ENCODE measurements around the gene ZNF17. TPM values are rescaled to one million over a fixed set of nuclear protein-coding genes. Genes with fewer than 3 reads are reported as not detected.
"Not testable (repeated sequence)": the region's sequence is repeated elsewhere in the genome, so short reads cannot be mapped to it uniquely, and the experiment has no call there.

Gene ZNF17
- total RNA-seq, 1 donor from 2014 or later: 18.6 TPM

DNA sequence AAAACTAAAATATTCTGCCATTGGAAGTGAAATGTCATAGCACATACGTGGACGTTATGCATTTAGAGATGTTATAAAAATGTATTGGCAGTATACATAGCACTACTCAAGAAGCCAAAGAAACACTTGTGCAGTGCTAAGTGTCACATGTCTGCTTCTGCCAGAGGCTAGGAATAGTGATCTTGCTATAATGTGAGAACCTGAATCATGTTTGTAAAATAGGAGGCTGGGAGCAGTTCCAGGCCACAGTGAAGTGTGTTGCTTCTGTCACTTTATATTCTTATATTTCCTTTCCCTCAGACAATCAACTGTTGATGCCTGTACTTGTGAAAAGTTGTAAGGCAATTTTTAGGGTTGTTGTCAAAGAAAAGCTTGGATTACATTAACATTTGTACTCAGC, 44.2 kb upstream of the ZNF17 start:
- DNase-seq (no peak), ATAC-seq (ENCODE audit: low read depth) (no peak)
- TF ChIP-seq, protein P1, sequence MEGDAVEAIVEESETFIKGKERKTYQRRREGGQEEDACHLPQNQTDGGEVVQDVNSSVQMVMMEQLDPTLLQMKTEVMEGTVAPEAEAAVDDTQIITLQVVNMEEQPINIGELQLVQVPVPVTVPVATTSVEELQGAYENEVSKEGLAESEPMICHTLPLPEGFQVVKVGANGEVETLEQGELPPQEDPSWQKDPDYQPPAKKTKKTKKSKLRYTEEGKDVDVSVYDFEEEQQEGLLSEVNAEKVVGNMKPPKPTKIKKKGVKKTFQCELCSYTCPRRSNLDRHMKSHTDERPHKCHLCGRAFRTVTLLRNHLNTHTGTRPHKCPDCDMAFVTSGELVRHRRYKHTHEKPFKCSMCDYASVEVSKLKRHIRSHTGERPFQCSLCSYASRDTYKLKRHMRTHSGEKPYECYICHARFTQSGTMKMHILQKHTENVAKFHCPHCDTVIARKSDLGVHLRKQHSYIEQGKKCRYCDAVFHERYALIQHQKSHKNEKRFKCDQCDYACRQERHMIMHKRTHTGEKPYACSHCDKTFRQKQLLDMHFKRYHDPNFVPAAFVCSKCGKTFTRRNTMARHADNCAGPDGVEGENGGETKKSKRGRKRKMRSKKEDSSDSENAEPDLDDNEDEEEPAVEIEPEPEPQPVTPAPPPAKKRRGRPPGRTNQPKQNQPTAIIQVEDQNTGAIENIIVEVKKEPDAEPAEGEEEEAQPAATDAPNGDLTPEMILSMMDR (IDR thresholded peaks at IDR 0.05): no peak
- H3K27ac Mint-ChIP-seq: no peak overlapping the region
- ChIA-PET POLR2A (interaction anchor here (0.5 kb wide), 1 partner anchor 16 kb away, joined by 3 read pairs; no protein-coding TSS in a partner anchor), CTCF (no interaction called here)
- peaks cover 43% of the 10 kb centered on the region for H3K36me3 Mint-ChIP-seq (ENCODE audit: low read depth)
- intact Hi-C loops (cut with micrococcal nuclease): loop anchor here (10.0 kb wide), 1 partner anchor 172 kb away; the partner anchor contains the start of gene ZNF264
- H3K27me3 Mint-ChIP-seq: no peaks in the 10 kb centered on the region
- peaks cover 17% of the 10 kb centered on the region for H3K4me1 Mint-ChIP-seq
- no peaks in the 10 kb centered on the region for H3K9me3 Mint-ChIP-seq
- no peak overlapping the region for H3K4me3 Mint-ChIP-seq

DNA sequence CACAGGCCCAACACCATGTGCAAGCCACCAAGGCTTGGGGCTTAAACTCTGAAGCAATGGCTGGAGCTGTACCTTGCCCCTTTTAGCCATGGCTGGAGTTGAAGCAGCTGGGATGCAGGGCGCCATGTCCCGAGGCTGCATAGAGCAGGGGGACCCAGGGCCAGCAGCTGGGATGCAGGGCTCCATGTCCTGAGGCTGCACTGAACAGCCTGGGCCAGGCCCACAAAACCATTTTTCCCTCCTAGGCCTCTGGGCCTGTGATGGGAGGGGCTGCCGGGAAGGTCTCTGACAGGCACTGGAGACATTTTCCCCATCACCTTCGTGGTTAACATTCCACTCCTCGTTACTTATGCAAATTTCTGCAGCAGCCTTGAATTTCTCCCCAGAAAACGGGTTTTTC, 36.8 kb upstream of the ZNF17 start:
- CTCF ChIA-PET: no interaction called here
- Mint-ChIP-seq H3K4me1 (no peaks in the 10 kb centered on the region), H3K9me3 (peaks cover 31% of the 10 kb centered on the region), H3K27me3 (no peaks in the 10 kb centered on the region), H3K27ac (no peak overlapping the region), H3K36me3 (ENCODE audit: low read depth) (peaks cover 89% of the 10 kb centered on the region), H3K4me3 (no peak overlapping the region)
- DNase-seq (no peak), ATAC-seq (ENCODE audit: low read depth) (no peak)
- intact Hi-C loops (cut with micrococcal nuclease): no loop called here
- POLR2A ChIA-PET: no interaction called here
- TF ChIP-seq, protein P1 (IDR thresholded peaks at IDR 0.05): no peak

DNA sequence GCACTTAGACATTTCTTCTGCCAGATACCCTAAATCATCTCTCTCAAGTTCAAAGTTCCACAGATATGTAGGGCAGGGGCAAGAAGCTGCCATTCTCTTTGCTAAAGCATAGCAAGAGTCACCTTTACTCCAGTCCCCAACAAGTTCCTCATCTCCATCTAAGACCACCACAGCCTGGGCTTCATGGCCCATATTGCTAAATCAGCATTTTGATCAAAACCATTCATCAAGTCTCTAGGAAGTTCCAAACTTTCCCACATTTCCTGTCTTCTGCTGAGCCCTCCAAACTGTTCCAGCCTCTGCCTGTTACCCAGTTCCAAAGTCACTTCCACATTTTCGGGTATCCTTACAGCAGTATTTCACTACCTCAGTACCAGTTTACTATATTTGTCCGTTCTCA, 36.3 kb upstream of the ZNF17 start:
- H3K4me1 Mint-ChIP-seq; intact Hi-C loops (cut with micrococcal nuclease); CTCF ChIA-PET; H3K27me3 Mint-ChIP-seq; H3K4me3 Mint-ChIP-seq; ATAC-seq (ENCODE audit: low read depth); DNase-seq; POLR2A ChIA-PET; H3K27ac Mint-ChIP-seq: not testable (repeated sequence)
- Mint-ChIP-seq H3K9me3 (peaks cover 35% of the 10 kb centered on the region), H3K36me3 (ENCODE audit: low read depth) (peaks cover 91% of the 10 kb centered on the region)

DNA sequence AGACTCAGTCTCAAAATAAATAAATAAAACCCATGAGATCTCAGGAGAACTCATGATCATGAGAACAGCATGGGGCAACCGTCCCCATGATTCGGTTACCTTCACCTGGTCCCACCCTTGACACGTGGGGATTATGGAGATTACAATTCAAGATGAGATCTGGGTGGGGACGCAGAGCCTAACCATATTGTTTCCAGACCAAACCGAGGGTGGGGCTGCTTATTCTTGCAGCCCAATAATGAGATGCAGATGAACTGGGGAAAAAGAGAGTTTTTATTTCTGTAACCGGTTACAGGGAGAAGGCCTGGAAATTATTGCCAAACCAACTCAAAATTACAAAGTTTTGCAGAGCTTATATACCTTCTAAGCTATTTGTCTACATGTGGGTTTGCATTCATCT, 34.8 kb upstream of the ZNF17 start:
- TF ChIP-seq, protein P1 (IDR thresholded peaks at IDR 0.05): no peak
- ChIA-PET POLR2A (no interaction called here), CTCF (no interaction called here)
- Mint-ChIP-seq H3K27ac (no peak overlapping the region), H3K4me1 (no peaks in the 10 kb centered on the region), H3K4me3 (no peak overlapping the region), H3K27me3 (no peaks in the 10 kb centered on the region), H3K9me3 (peaks cover 44% of the 10 kb centered on the region), H3K36me3 (ENCODE audit: low read depth) (peaks cover 83% of the 10 kb centered on the region)
- intact Hi-C loops (cut with micrococcal nuclease): no loop called here
- DNase-seq (no peak), ATAC-seq (ENCODE audit: low read depth) (no peak)

DNA sequence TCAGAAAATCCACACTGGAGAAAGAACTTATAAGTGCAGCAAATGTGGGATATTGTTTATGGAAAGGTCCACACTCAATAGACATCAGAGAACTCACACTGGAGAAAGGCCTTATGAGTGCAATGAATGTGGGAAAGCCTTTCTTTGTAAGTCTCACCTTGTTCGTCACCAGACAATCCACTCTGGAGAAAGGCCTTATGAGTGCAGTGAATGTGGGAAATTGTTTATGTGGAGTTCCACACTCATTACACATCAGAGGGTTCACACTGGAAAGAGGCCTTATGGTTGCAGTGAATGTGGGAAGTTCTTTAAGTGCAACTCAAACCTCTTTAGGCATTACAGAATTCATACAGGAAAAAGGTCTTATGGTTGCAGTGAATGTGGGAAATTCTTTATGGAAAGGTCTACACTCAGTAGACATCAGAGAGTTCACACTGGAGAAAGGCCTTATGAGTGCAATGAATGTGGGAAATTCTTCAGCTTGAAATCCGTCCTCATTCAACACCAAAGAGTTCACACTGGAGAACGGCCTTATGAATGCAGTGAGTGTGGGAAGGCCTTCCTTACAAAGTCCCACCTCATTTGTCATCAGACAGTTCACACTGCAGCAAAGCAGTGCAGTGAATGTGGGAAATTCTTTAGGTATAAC, 33.3 kb upstream of the ZNF17 start:
- Mint-ChIP-seq H3K27me3 (no peaks in the 10 kb centered on the region), H3K4me3 (no peak overlapping the region), H3K9me3 (peaks cover 43% of the 10 kb centered on the region), H3K4me1 (no peaks in the 10 kb centered on the region), H3K36me3 (ENCODE audit: low read depth) (peaks cover 68% of the 10 kb centered on the region), H3K27ac (no peak overlapping the region)
- DNase-seq: no peak
- ChIA-PET POLR2A (no interaction called here), CTCF (no interaction called here)
- no peak for ATAC-seq (ENCODE audit: low read depth)
- TF ChIP-seq, protein P1 (IDR thresholded peaks at IDR 0.05): no peak
- intact Hi-C loops (cut with micrococcal nuclease): no loop called here

DNA sequence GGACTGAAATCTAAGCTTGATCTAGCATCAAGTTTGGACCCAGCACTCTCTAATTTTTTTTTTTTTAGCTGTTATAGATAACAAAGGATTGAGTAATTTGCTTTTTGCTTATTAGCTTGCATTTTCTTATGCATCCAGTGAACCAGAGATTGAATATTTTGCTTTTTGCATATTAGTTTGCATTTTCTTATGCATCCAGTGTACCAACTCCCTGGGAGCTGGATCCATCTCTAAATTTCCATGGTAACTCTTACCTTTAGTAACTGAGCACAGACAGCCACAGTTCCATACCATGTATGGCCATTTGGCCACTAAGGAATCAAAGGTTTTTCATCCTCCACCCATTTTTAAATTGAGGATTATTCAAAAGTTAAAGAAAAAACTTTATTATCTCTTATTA, 30.0 kb upstream of the ZNF17 start:
- Mint-ChIP-seq H3K36me3 (ENCODE audit: low read depth) (peaks cover 36% of the 10 kb centered on the region), H3K4me1 (no peaks in the 10 kb centered on the region), H3K27ac (no peak overlapping the region), H3K4me3 (no peak overlapping the region), H3K27me3 (no peaks in the 10 kb centered on the region), H3K9me3 (peaks cover 35% of the 10 kb centered on the region)
- CTCF ChIA-PET: no interaction called here
- DNase-seq (no peak), ATAC-seq (ENCODE audit: low read depth) (no peak)
- intact Hi-C loops (cut with micrococcal nuclease): no loop called here
- TF ChIP-seq, protein P1 (IDR thresholded peaks at IDR 0.05): no peak
- POLR2A ChIA-PET: no interaction called here
